GM10266 (cell line): ENCODE data around the gene TDP1.

ENCODE experiments used
- DNase-seq: peaks from one replicate; pipeline ENCODE4 v3.0.0; 2012; ENCODE audit errors: extremely low spot score
- TF ChIP-seq, protein P1 (sequence below): IDR thresholded peaks from 2 replicates; pipeline ENCODE4 v1.5.1; 2012; ENCODE audit warnings: mild to moderate bottlenecking, low read depth; ENCODE audit not compliant: control insufficient read depth, insufficient read depth; ENCODE audit errors: missing control alignments

Gene TDP1

DNA sequence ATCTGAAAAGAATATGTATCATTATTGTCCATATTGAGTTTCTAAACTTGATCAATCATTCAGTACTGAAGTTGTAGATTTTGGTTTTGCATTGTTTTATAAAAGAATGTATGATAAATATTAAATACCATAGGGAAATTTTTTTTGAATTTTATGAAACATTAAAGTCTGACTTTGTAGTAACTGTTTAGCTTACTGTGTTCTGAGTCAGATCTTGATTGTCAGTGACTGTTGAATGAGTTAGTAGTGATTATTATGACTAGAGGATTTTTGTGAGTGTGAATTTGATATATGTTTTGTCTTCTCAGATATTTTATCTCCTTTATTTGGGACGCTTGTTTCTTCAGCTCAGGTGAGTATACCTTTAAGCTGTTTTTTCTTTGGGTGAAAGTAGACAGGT, 10.1 kb downstream of the TDP1 start:
- TF ChIP-seq, protein P1, sequence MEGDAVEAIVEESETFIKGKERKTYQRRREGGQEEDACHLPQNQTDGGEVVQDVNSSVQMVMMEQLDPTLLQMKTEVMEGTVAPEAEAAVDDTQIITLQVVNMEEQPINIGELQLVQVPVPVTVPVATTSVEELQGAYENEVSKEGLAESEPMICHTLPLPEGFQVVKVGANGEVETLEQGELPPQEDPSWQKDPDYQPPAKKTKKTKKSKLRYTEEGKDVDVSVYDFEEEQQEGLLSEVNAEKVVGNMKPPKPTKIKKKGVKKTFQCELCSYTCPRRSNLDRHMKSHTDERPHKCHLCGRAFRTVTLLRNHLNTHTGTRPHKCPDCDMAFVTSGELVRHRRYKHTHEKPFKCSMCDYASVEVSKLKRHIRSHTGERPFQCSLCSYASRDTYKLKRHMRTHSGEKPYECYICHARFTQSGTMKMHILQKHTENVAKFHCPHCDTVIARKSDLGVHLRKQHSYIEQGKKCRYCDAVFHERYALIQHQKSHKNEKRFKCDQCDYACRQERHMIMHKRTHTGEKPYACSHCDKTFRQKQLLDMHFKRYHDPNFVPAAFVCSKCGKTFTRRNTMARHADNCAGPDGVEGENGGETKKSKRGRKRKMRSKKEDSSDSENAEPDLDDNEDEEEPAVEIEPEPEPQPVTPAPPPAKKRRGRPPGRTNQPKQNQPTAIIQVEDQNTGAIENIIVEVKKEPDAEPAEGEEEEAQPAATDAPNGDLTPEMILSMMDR: no peak
- no peak for DNase-seq

DNA sequence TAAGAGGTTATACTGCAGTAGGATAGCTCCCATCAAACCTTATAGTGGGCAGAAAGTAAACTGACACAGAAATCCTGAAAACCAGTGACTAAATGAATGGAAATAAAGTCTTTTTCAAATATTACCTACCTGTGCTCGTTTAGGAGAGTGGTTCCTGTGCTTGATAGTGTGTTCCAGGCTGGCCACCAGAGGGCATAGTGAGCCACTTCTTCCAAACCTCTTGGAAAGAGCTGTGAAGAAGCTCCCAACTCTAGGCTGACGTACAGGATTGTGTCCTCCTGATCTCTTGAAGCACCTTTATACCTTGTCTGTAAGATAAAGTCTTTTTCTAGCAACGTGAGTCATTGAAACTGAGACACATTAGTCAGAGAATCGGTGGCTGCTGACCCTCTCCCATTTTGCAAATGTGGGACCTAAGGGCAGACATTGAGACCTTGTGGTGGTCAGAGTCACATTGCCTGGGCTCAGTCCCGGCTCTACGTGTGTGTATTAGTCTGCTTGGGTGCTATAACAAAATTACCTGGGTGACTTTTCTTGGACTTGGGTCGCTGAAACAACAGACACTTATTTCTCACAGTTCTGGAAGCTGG, 17.6 kb downstream of the TDP1 start:
- TF ChIP-seq, protein P1: peak; percentile 76
- DNase-seq: peak; percentile 52

DNA sequence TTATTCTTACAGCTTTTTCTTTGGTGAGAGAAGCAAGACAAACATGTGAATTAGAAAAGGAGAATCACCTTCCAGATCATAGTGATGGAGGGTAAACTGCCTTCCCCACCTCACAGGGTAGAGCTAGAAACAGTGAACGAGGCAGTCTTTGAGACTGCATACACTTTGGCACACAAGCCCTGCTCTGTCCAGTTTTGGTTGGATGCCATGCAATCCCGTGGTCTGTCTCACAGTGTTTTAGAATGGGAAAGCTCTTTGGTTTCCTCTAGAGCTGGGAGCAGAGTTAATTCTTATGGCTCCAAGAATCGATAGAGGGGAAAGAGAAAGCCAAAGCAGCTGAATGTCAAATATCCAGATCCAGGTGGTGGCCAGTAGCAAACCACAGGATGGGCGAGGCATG, 21.9 kb downstream of the TDP1 start:
- TF ChIP-seq, protein P1: no peak
- no peak for DNase-seq

- TF ChIP-seq, protein P1: no peak
These were observed 22.9 kb downstream of the TDP1 start for GRCh38 chr14:89978656-89979055.

GRCh38 chr14:89983375-89983774, 27.6 kb downstream of the TDP1 start:
- TF ChIP-seq, protein P1: no peak
- DNase-seq: no peak

More at GRCh38 chr14:89978656-89979055, 22.9 kb downstream of the TDP1 start:
- DNase-seq: no peak

DNA sequence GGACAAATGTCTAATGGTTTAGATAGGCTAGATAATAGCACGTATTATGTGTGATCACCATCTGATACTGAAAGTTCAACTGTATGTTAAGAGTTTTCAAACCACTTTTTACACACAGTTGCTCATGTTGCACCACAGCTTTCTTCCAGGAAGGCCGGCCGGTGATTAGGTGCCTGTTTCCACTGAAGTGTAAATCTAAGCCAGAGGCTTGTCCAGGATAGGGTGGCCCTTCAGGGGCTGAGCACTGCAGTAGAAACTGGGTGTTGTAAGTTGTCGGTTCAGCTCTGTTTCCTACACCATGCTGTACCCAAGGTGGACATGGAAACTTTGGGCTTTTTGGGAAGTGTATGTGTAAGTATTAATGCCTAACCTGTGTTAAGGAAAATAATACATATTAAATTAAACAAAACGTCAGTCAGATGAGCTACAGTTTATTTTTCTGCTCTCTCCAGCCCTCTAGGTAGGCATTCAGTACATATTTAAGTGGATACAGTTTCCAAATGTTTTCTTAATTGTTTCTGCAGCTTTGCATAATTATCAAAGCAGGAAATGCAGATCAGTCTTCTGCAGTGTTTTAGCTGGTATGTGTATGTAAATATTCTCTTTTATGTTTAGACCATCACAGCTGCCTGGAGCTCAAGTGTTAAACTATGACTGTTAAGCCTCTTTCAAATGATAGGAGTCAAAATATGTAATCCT, 30.9 kb downstream of the TDP1 start:
- DNase-seq: no peak
- TF ChIP-seq, protein P1: no peak

DNA sequence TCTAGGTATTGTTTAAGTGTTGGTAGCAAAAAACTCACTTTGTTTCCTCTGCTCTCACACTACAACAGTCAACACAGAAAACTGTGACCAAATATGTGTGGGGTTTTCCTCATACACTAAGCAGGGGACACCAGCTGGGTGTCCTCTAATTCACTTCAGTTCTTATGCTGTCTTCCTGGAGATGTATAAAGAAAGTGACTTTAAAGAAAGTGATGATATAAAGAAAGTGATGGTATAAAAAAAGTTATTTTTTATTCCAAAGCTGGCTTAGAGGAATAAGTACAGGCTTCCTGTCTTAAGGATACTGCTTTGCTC, 31.4 kb downstream of the TDP1 start:
- no peak for DNase-seq
- TF ChIP-seq, protein P1: no peak
